Neural crest cell (in vitro differentiated cells): ENCODE results near the gene MRPL42. TPM values are rescaled to one million over a fixed set of nuclear protein-coding genes. Genes with fewer than 3 reads are reported as not detected.
A peak's percentile ranks its signal among the peaks of the same experiment; 100 is the strongest.
"Not testable (repeated sequence)": the region's sequence is repeated elsewhere in the genome, so short reads cannot be mapped to it uniquely, and the experiment has no call there.

Experiments used
- DNase-seq: peaks from one replicate; pipeline ENCODE4 v3.0.0; 2021; ENCODE audit warnings: low read depth, mixed read lengths, low spot score
- H3K27ac Mint-ChIP-seq: one replicate; pipeline ENCODE4 v1.8.0; 2021; ENCODE audit warnings: mild to moderate bottlenecking, mixed read lengths; ENCODE audit not compliant: unreplicated experiment
- H3K27me3 Mint-ChIP-seq: 2 replicates; pipeline ENCODE4 v1.8.0; 2021; ENCODE audit warnings: low read depth, mild to moderate bottlenecking, mixed read lengths
- H3K36me3 Mint-ChIP-seq: 2 replicates; pipeline ENCODE4 v1.8.0; 2021; ENCODE audit warnings: low read depth, mild to moderate bottlenecking, mixed read lengths
- H3K4me1 Mint-ChIP-seq: 2 replicates; pipeline ENCODE4 v1.8.0; 2021; ENCODE audit warnings: mixed read lengths
- H3K4me3 Mint-ChIP-seq: one replicate; pipeline ENCODE4 v1.8.0; 2021; ENCODE audit warnings: mild to moderate bottlenecking, mixed read lengths
- H3K9me3 Mint-ChIP-seq: 2 replicates; pipeline ENCODE4 v1.8.0; 2021; ENCODE audit warnings: mixed read lengths
- total RNA-seq: library from RNA; stranded (reverse); gene quantifications from 2 replicates; pipeline ENCODE4 v1.2.1, GENCODE V29; 2021
- TF ChIP-seq, protein P1 (sequence below): fragments of 200-600 bp; sonication (generic); conservative IDR thresholded peaks from 2 replicates; pipeline ENCODE4 v1.5.0; 2021; ENCODE audit warnings: antibody characterized with exemption, mild to moderate bottlenecking

Gene MRPL42
- total RNA-seq, 1 donor from 2014 or later, result 117 TPM

- TF ChIP-seq, protein P1, sequence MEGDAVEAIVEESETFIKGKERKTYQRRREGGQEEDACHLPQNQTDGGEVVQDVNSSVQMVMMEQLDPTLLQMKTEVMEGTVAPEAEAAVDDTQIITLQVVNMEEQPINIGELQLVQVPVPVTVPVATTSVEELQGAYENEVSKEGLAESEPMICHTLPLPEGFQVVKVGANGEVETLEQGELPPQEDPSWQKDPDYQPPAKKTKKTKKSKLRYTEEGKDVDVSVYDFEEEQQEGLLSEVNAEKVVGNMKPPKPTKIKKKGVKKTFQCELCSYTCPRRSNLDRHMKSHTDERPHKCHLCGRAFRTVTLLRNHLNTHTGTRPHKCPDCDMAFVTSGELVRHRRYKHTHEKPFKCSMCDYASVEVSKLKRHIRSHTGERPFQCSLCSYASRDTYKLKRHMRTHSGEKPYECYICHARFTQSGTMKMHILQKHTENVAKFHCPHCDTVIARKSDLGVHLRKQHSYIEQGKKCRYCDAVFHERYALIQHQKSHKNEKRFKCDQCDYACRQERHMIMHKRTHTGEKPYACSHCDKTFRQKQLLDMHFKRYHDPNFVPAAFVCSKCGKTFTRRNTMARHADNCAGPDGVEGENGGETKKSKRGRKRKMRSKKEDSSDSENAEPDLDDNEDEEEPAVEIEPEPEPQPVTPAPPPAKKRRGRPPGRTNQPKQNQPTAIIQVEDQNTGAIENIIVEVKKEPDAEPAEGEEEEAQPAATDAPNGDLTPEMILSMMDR, result no peak
- Mint-ChIP-seq H3K9me3 (no peaks in the 10 kb centered on the region), H3K4me3 (no peak overlapping the region), H3K36me3 (peaks cover 42% of the 10 kb centered on the region), H3K27ac (no peak overlapping the region), H3K27me3 (no peaks in the 10 kb centered on the region), H3K4me1 (no peaks in the 10 kb centered on the region)
- DNase-seq, result no peak
These were observed 26.8 kb downstream of the MRPL42 start for GRCh38 chr12:93494096-93494495.

- Mint-ChIP-seq H3K27ac (no peak overlapping the region), H3K4me1 (no peaks in the 10 kb centered on the region), H3K9me3 (no peaks in the 10 kb centered on the region), H3K27me3 (no peaks in the 10 kb centered on the region), H3K4me3 (no peak overlapping the region), H3K36me3 (peaks cover 28% of the 10 kb centered on the region)
- TF ChIP-seq, protein P1, result no peak
- DNase-seq, result no peak
These were observed 30.1 kb downstream of the MRPL42 start for GRCh38 chr12:93497456-93497855.

- DNase-seq, H3K27ac Mint-ChIP-seq, H3K27me3 Mint-ChIP-seq, H3K4me1 Mint-ChIP-seq, H3K9me3 Mint-ChIP-seq, H3K4me3 Mint-ChIP-seq: not testable (repeated sequence)
- peaks cover 32% of the 10 kb centered on the region for H3K36me3 Mint-ChIP-seq
These were observed 31.5 kb downstream of the MRPL42 start for GRCh38 chr12:93498813-93499212.

- H3K27ac Mint-ChIP-seq, result no peak overlapping the region
- H3K9me3 Mint-ChIP-seq, result no peaks in the 10 kb centered on the region
- no peaks in the 10 kb centered on the region for H3K4me1 Mint-ChIP-seq
- no peaks in the 10 kb centered on the region for H3K27me3 Mint-ChIP-seq
- TF ChIP-seq, protein P1, result no peak
- no peak overlapping the region for H3K4me3 Mint-ChIP-seq
- no peak for DNase-seq
- peaks cover 23% of the 10 kb centered on the region for H3K36me3 Mint-ChIP-seq
These were observed 32.9 kb downstream of the MRPL42 start for GRCh38 chr12:93500201-93500600.

GRCh38 chr12:93500667-93501066, 33.4 kb downstream of the MRPL42 start:
- no peaks in the 10 kb centered on the region for H3K4me1 Mint-ChIP-seq
- no peaks in the 10 kb centered on the region for H3K9me3 Mint-ChIP-seq
- no peak for DNase-seq
- peaks cover 22% of the 10 kb centered on the region for H3K36me3 Mint-ChIP-seq
- H3K27ac Mint-ChIP-seq, result no peak overlapping the region
- TF ChIP-seq, protein P1, result no peak
- H3K4me3 Mint-ChIP-seq, result no peak overlapping the region
- no peaks in the 10 kb centered on the region for H3K27me3 Mint-ChIP-seq

DNA sequence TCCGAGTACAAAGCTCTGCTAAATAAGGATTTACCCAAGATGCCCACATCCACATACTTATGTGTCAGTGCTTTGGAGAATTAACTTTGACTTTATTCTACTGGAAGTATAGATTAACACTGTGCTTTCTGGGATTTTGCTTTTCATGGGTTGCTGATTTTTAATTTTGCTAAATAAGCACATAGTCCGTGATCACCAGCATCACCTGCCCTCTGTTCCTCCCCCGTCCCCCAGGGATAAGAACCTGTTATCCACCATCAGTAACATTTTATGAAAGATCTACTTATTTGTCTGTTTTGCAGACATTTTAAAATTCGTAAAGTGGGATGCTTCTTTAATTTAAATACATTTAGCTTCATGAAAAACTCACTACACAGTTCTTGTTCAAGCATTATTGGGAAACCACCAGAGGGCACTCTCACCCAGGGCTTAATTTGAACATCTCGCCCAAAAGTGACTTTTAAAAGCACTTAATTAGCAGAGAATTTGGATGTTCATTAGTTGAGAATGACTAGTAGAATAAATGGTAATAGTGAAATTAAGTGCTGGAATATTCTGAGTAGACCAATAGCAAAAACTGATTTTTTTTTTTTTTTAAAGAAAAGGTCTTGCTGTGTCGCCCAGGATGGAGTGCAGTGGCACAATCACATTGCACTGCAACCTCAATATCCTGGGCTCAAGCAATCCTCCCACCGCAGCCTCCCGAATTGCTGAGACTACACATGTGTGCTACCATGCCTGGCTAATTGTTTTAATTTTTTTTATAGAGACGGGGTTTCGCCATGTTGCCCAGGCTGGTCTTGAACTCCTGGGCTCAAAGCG, 35.7 kb downstream of the MRPL42 start:
- DNase-seq, result peak; percentile 51
- no peak overlapping the region for H3K4me3 Mint-ChIP-seq
- peak overlapping the region; percentile 89 for H3K27ac Mint-ChIP-seq
- no peaks in the 10 kb centered on the region for H3K27me3 Mint-ChIP-seq
- H3K4me1 Mint-ChIP-seq, result no peaks in the 10 kb centered on the region
- peaks cover 8% of the 10 kb centered on the region for H3K36me3 Mint-ChIP-seq
- TF ChIP-seq, protein P1, result peak; percentile 94
- H3K9me3 Mint-ChIP-seq, result no peaks in the 10 kb centered on the region
